ENCODE results near the gene CDK5. TPM values are rescaled to one million over a fixed set of nuclear protein-coding genes. Genes with fewer than 3 reads are reported as not detected.
A peak's percentile ranks its signal among the peaks of the same experiment; 100 is the strongest.
"Not testable (repeated sequence)": the region's sequence is repeated elsewhere in the genome, so short reads cannot be mapped to it uniquely, and the experiment has no call there.

The CDK5 gene
- total RNA-seq, 2 donors from 2014 or later, result 4.7 TPM

GRCh38 chr7:151035902-151036301, 21.8 kb downstream of the CDK5 start:
- H3K27ac Mint-ChIP-seq, result no peak overlapping the region
- H3K4me1 Mint-ChIP-seq, result peaks cover 17% of the 10 kb centered on the region
- H3K36me3 Mint-ChIP-seq (ENCODE audit: low read depth), result peaks cover 3% of the 10 kb centered on the region
- DNase-seq, result no peak
- H3K27me3 Mint-ChIP-seq, result no peaks in the 10 kb centered on the region
- no peak for ATAC-seq
- H3K9me3 ChIP-seq (ENCODE audit: control insufficient read depth, low read length, poor library complexity, severe bottlenecking), result no peaks in the 10 kb centered on the region
- no peak overlapping the region for H3K4me3 Mint-ChIP-seq

- peaks cover 17% of the 10 kb centered on the region for H3K4me1 Mint-ChIP-seq
- H3K9me3 ChIP-seq (ENCODE audit: control insufficient read depth, low read length, poor library complexity, severe bottlenecking), result no peaks in the 10 kb centered on the region
- H3K4me3 Mint-ChIP-seq, result peak overlapping the region; percentile 31
- no peak overlapping the region for H3K27ac Mint-ChIP-seq
- no peaks in the 10 kb centered on the region for H3K27me3 Mint-ChIP-seq
- no peak for ATAC-seq
- no peak for DNase-seq
- H3K36me3 Mint-ChIP-seq (ENCODE audit: low read depth), result peaks cover 3% of the 10 kb centered on the region
These were observed 22.5 kb downstream of the CDK5 start for GRCh38 chr7:151035026-151035717.

DNA sequence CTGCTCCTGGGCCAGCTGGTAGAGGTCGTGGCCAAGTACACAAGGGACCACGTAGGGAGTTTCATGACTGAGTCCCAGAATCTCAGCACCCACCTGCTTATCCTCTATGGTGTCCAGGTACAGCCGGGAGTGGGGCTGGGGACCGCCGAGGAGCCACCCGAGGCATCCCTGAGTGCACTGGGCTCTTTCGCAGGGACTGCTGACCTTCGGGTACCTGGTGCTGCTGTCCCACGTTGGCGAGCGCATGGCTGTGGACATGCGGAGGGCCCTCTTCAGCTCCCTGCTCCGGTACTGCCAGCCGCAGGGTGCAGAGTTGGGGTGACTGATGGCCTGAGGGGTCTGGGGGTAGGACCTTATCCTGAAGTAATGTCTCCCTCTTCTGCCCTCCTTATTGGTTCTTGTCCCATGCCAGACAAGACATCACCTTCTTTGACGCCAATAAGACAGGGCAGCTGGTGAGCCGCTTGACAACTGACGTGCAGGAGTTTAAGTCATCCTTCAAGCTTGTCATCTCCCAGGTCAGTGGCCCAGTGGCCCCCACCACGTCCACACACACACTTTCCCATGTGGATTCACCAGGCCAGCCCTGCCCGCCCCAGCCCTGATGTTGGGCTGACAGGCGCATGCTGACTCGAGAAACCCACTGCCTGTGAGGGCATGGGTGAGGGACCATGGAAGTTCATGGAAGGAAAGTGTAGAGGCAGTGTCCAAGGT, 23.2 kb downstream of the CDK5 start:
- no peak for DNase-seq
- peaks cover 3% of the 10 kb centered on the region for H3K36me3 Mint-ChIP-seq (ENCODE audit: low read depth)
- H3K4me1 Mint-ChIP-seq, result peaks cover 13% of the 10 kb centered on the region
- no peak overlapping the region for H3K4me3 Mint-ChIP-seq
- no peak overlapping the region for H3K27ac Mint-ChIP-seq
- H3K27me3 Mint-ChIP-seq, result no peaks in the 10 kb centered on the region
- no peaks in the 10 kb centered on the region for H3K9me3 ChIP-seq (ENCODE audit: control insufficient read depth, low read length, poor library complexity, severe bottlenecking)
- no peak for ATAC-seq

DNA sequence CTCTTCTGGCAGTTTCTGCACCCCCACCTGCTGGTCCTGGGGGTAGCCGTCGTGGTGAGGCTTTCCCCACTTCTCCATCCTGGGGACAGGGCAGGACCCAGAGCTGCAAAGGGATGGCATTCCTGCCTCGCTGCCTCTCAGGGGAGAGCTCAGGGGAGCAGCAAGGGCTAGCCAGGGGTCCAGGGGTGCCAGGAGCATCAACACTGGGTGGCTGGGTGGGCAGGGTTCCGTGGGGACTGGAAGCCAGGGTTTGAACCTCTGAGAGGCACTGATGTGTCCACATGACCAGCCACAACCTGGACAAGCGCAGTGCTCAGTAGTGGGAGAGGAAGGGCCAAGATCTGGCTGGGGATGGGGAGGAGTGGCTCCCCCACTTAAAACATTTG, 23.8 kb downstream of the CDK5 start:
- Mint-ChIP-seq H3K36me3 (ENCODE audit: low read depth) (peaks cover 3% of the 10 kb centered on the region), H3K4me3 (no peak overlapping the region), H3K27ac (no peak overlapping the region), H3K27me3 (no peaks in the 10 kb centered on the region), H3K4me1 (peaks cover 13% of the 10 kb centered on the region)
- DNase-seq (no peak), ATAC-seq (no peak)
- no peaks in the 10 kb centered on the region for H3K9me3 ChIP-seq (ENCODE audit: control insufficient read depth, low read length, poor library complexity, severe bottlenecking)

DNA sequence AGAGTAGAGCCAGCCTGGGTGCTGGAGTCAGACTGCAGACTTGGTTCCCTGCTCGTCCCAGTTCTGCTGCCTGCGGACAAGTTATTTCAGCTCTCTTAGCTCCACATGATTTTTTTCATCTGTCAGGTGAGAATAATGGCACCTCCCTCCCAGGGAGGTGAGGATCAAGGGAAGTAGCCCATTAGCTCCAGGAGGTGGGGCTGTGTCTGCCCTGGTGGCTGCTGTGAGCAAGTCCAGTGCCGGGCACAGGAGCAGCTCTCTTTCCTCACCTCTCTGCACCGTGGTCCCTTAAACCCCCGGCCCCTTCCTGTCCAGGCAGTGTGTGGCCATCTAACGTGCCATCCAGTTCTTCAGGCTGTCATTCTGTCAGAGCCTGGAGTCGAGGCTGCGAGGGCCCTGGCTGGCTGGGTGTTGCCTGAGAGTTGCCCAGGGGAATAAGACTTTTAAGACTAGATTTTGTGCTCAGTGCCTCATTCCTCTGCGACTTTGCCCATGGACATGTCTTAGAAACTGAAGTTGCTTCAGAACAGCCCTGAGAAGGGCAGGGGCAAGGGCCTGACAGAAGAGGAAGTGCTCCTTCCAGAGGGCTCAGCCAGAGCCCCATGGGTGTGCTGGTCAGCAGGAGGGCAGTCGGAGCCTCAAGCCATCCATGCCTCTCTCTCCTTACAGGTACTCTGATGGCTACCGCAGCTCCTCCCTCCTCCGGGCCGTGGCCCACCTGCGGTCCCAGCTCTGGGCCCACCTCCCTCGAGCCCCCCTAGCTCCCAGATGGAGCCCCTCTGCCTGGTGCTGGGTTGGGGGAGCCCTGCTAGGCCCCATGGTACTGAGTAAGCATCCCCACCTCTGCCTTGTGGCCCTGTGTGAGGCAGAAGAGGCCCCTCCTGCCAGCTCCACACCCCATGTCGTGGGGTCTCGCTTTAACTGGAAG, 24.5 kb downstream of the CDK5 start:
- no peak overlapping the region for H3K27ac Mint-ChIP-seq
- DNase-seq, result no peak
- no peak for ATAC-seq
- no peaks in the 10 kb centered on the region for H3K9me3 ChIP-seq (ENCODE audit: control insufficient read depth, low read length, poor library complexity, severe bottlenecking)
- H3K4me3 Mint-ChIP-seq, result no peak overlapping the region
- peaks cover 5% of the 10 kb centered on the region for H3K36me3 Mint-ChIP-seq (ENCODE audit: low read depth)
- H3K27me3 Mint-ChIP-seq, result no peaks in the 10 kb centered on the region
- H3K4me1 Mint-ChIP-seq, result peaks cover 16% of the 10 kb centered on the region

DNA sequence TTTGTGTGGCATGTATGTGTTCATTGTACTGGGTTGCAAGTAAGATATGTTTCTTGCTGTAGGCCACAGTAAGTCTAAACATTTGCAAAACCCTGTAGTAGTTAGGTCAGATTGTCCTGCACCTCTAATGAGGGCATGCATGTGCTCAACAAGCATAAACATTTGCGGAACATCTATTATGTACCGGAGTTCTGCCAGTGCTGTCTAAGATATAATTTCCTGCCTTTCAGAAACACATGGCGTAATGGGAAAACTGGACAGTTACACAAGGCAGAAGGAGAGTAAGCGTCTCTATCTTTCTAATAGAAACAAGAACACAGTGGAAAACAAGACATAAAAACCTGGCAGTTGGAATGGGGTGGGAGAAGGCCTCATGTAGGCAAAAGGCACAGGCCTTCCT, 26.7 kb downstream of the CDK5 start:
- no peak overlapping the region for H3K4me3 Mint-ChIP-seq
- H3K9me3 ChIP-seq (ENCODE audit: control insufficient read depth, low read length, poor library complexity, severe bottlenecking), result no peaks in the 10 kb centered on the region
- no peaks in the 10 kb centered on the region for H3K27me3 Mint-ChIP-seq
- peaks cover 2% of the 10 kb centered on the region for H3K36me3 Mint-ChIP-seq (ENCODE audit: low read depth)
- DNase-seq, result no peak
- no peak for ATAC-seq
- no peak overlapping the region for H3K27ac Mint-ChIP-seq
- H3K4me1 Mint-ChIP-seq, result peaks cover 22% of the 10 kb centered on the region

DNA sequence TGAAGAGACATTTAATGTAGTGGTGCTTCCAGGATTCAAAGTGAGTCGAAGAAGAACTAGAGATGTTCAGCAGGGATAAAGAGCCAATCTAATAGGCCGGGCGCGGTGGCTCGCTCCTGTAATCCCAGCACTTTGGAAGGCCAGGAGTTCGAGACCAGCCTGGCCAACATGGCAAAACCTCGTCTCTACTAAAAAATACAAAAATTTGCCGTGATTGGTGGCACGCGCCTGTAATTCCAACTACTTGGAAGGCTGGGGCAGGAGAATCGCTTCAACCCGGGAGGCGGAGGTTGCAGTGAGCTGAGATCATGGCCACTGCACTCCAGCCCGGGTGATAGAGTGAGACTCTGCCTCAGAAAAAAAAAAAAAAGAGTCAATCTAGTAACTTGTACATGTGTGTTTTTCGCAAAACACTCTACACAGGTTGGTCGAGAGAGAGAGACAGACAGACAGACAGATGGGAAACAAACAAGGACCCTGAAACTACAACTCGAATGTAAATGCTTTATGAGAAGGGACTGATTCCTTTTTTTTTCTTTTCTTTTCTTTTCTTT, 28.7 kb downstream of the CDK5 start:
- Mint-ChIP-seq H3K27me3 (no peaks in the 10 kb centered on the region), H3K36me3 (ENCODE audit: low read depth) (peaks cover 2% of the 10 kb centered on the region), H3K4me1 (peaks cover 22% of the 10 kb centered on the region), H3K4me3 (peak overlapping the region; percentile 91), H3K27ac (peak overlapping the region; percentile 96)
- ATAC-seq (no peak), DNase-seq (no peak)
- H3K9me3 ChIP-seq (ENCODE audit: control insufficient read depth, low read length, poor library complexity, severe bottlenecking), result no peaks in the 10 kb centered on the region

- no peaks in the 10 kb centered on the region for H3K27me3 Mint-ChIP-seq
These were observed 29.4 kb downstream of the CDK5 start, which contains the start of gene ABCB8 for GRCh38 chr7:151028131-151028947. Gene ABCB8, plus strand, starts transcription at chr7:151028450. Its CDS starts 66 bp downstream, at chr7:151028516.

GRCh38 chr7:151027728-151028130, 30.0 kb downstream of the CDK5 start:
- peak overlapping the region; percentile 91 for H3K4me3 Mint-ChIP-seq
- H3K36me3 Mint-ChIP-seq (ENCODE audit: low read depth); H3K27me3 Mint-ChIP-seq; H3K9me3 ChIP-seq (ENCODE audit: control insufficient read depth, low read length, poor library complexity, severe bottlenecking); DNase-seq: not testable (repeated sequence)
- H3K4me1 Mint-ChIP-seq, result peaks cover 22% of the 10 kb centered on the region
- H3K27ac Mint-ChIP-seq, result peak overlapping the region; percentile 96
- ATAC-seq, result peak; percentile 35

More at GRCh38 chr7:151028131-151028947, 29.4 kb downstream of the CDK5 start, which contains the start of gene ABCB8:
- DNase-seq, result peak; percentile 86 to 96 (median 94)
- Mint-ChIP-seq H3K27ac (peak within 1 kb of the TSS; percentile 96), H3K4me3 (peak within 1 kb of the TSS; percentile 91), H3K4me1 (peaks cover 22% of the 10 kb centered on the region), H3K36me3 (ENCODE audit: low read depth) (peaks cover 2% of the 10 kb centered on the region)
- no peaks in the 10 kb centered on the region for H3K9me3 ChIP-seq (ENCODE audit: control insufficient read depth, low read length, poor library complexity, severe bottlenecking)
- peak; percentile 91 for ATAC-seq

GRCh38 chr7:151026771-151027727, 30.6 kb downstream of the CDK5 start:
- H3K9me3 ChIP-seq (ENCODE audit: control insufficient read depth, low read length, poor library complexity, severe bottlenecking); H3K36me3 Mint-ChIP-seq (ENCODE audit: low read depth); ATAC-seq; DNase-seq; H3K27me3 Mint-ChIP-seq: not testable (repeated sequence)
- H3K4me3 Mint-ChIP-seq, result peak overlapping the region; percentile 91
- peak overlapping the region; percentile 96 for H3K27ac Mint-ChIP-seq
- peaks cover 22% of the 10 kb centered on the region for H3K4me1 Mint-ChIP-seq

DNA sequence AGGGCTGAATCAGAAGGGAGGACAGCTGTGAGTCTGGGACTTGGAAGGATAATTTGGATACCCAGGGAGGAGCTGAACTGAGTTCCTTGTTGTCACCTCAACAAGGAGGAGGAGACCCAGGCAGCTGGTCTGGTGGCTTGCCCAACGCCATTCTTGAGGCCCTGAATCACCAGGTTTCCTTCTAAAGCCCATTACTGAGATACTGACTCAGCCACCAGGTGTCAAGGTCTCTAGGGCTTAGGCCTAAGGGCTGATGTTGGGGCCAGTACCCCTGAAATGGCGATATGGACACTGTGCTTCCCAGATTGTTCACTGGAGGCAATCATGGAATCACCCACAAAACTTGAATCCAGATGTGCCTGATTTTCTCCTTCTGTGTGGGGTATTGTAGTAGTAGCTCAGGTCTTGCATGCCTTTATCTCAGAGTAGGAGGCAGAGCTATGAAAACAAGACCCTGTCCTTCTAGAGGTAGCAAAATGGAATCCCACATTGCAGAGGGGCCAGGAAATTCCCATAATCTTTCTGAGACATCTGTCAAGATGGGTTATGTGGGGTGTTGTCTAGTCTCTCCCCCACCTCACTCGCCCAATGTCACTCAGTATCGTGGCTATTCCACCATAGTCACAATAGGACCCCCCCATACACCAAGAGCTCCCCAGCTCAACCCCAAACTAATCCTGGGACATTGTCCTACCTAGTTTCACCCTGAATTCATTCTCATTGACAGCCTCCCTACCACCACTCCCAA, 31.6 kb downstream of the CDK5 start:
- no peaks in the 10 kb centered on the region for H3K9me3 ChIP-seq (ENCODE audit: control insufficient read depth, low read length, poor library complexity, severe bottlenecking)
- Mint-ChIP-seq H3K4me1 (peaks cover 16% of the 10 kb centered on the region), H3K27me3 (peaks cover 4% of the 10 kb centered on the region), H3K4me3 (no peak overlapping the region), H3K27ac (peak overlapping the region; percentile 70), H3K36me3 (ENCODE audit: low read depth) (peaks cover 2% of the 10 kb centered on the region)
- DNase-seq (no peak), ATAC-seq (no peak)

Data from T-helper 17 cell (primary cell).